Measurements from ENCODE around the gene SLC44A3.

The SLC44A3 gene

DNA sequence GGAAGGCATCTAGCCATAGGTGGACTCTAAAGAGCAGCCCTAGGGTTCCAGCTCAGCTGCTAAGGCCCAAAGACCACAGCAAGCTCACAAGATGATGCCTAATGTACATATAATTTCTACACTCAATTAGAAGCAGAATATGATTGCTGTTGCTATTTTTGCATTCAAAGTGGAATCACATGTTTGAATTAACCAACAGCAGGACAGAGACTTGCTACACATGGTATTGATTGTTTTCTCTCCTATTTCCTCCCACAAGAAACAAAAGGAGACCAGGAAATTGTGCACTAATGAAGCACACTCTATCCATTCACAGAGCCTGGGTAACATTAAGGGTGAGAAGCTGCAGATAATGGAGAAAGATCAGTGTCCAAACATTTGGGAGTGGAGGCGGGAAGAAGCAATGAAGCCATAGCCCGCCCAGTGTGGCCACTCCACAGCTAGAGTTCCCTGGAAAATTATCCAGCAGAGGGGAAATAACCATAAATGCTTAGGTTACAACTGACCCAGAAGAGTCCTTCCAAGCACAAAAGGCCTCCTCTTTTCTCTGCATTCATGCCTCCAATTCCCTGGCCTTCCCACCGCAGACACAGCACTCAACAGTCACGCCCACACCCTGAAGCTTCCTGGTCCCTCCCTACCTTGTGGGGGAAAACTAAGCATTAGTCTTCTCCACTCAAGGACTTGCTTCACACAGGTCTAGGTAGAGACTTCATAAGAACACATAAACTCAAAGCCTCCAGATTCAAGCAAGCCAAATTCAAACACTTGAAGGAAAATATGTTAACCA lies 99.3 kb downstream of the SLC44A3 start:
- DNase-seq (ENCODE audit: low read depth): no peak
- TF ChIP-seq CTCF (IDR thresholded peaks at IDR 0.05; ENCODE audit: low read depth, low read length, missing control alignments): no peak
- H3K4me3 ChIP-seq (ENCODE audit: low read depth, low read length): no peak overlapping the region

- no peak for DNase-seq (ENCODE audit: low read depth)
- no peak for TF ChIP-seq CTCF (IDR thresholded peaks at IDR 0.05; ENCODE audit: low read depth, low read length, missing control alignments)
- H3K4me3 ChIP-seq (ENCODE audit: low read depth, low read length): no peak overlapping the region
Observed at GRCh38 chr1:94920061-94920460, 99.9 kb downstream of the SLC44A3 start.

- no peak overlapping the region for H3K4me3 ChIP-seq (ENCODE audit: low read depth, low read length)
- TF ChIP-seq CTCF (IDR thresholded peaks at IDR 0.05; ENCODE audit: low read depth, low read length, missing control alignments): no peak
- DNase-seq (ENCODE audit: low read depth): no peak
Observed at GRCh38 chr1:94921977-94922376, 101.8 kb downstream of the SLC44A3 start.

GRCh38 chr1:94922761-94923331 lies 102.7 kb downstream of the SLC44A3 start:
- DNase-seq (ENCODE audit: low read depth): no peak

DNA sequence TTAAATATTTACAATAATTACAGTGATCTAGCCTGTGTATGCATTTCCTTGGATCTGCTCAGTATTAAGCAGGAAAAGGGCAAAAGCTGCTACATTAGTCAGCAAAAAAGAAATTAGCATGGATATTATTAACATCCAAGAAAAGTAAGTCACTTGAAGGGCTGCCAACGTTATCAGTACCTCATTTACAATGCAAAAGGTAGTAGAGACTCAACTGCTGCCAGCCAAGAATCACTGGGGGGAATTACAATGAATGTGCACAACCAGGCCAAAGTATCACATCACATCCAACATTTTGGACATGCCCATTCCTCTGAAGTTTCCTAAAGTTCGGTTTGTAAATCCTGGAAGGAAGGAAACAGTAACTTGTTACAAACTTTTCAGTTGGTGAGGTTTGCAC lies 104.8 kb downstream of the SLC44A3 start:
- DNase-seq (ENCODE audit: low read depth): no peak
- H3K4me3 ChIP-seq (ENCODE audit: low read depth, low read length): no peak overlapping the region; the same call in 1 of the 2 replicates
- TF ChIP-seq CTCF (IDR thresholded peaks at IDR 0.05; ENCODE audit: low read depth, low read length, missing control alignments): no peak

More at GRCh38 chr1:94922761-94923331, 102.7 kb downstream of the SLC44A3 start:
- no peak overlapping the region for H3K4me3 ChIP-seq (ENCODE audit: low read depth, low read length)
- no peak for TF ChIP-seq CTCF (IDR thresholded peaks at IDR 0.05; ENCODE audit: low read depth, low read length, missing control alignments)

DNA sequence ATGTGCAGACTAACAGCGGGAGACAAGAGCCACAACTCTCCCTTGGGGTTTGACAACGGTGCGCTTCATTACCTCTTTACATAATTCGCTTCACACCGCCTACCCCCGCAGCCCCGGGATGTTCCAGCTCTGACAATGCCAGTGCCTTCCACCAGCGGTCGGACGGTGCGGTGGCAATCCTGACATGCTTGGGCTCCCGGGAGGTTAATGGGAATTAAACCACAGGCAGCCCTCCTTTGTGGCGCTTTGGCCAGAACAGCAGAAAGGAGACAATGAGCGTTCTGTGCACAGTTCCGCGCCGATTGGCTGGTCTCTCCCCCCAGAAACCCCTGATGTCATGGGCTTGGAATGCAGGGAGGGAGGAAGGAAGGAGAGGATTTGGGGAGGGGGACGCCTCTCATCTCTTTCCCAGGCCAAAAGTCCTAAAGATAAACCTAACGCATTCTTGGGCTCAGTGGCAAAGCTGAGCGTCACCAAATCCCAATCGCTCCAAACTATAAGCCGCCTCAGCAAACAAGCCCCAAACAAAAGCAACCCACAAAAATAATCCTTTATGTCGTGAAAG lies 105.5 kb downstream of the SLC44A3 start:
- peak overlapping the region; percentile 43 for H3K4me3 ChIP-seq (ENCODE audit: low read depth, low read length)
- TF ChIP-seq CTCF (IDR thresholded peaks at IDR 0.05; ENCODE audit: low read depth, low read length, missing control alignments): no peak
- no peak for DNase-seq (ENCODE audit: low read depth)
